ENCODE results near the gene LEMD1.

GRCh38 chr1:205437570-205437969, 15.7 kb upstream of the LEMD1 start:
- TF ChIP-seq EP300 (IDR thresholded peaks at IDR 0.05) = no peak
- no peak for TF ChIP-seq CTCF (IDR thresholded peaks at IDR 0.05)
- no peak for TF ChIP-seq POLR2A (IDR thresholded peaks at IDR 0.05)
- no peak for TF ChIP-seq POLR2AphosphoS5 (IDR thresholded peaks at IDR 0.05)

Data from suprapubic skin (tissue), 4 donors.